Measurements from ENCODE around the gene POLR3E. TPM values are rescaled to one million over a fixed set of nuclear protein-coding genes. Genes with fewer than 3 reads are reported as not detected.

The POLR3E gene
- total RNA-seq, 1 donor from 2014 or later, result 32.5 TPM

DNA sequence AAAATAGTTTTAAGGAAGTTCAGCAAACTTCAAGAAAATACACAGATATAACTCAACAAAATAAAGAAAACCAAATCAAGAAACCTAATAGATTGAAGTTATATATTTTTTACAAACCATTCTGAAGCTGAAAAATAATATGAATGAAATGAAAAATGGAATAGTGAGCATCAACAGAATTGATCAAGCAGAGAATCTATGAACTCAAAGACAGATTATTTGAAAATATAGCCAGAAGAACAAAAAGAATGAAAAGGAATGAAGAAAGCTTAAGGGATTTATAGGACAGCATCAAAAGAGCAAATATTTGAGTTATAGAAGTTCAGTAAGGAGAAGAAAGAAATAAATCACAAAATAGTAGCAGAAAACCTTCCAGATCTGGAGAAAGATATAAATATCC lies 39.4 kb downstream of the POLR3E start:
- Mint-ChIP-seq H3K4me3 (ENCODE audit: unreplicated experiment) (no peak overlapping the region), H3K9me3 (ENCODE audit: unreplicated experiment) (peaks cover 23% of the 10 kb centered on the region), H3K27ac (ENCODE audit: unreplicated experiment) (no peak overlapping the region), H3K4me1 (ENCODE audit: low read depth, unreplicated experiment) (peaks cover 3% of the 10 kb centered on the region), H3K36me3 (ENCODE audit: low read depth, unreplicated experiment) (peaks cover 55% of the 10 kb centered on the region), H3K27me3 (ENCODE audit: low read depth, unreplicated experiment) (no peaks in the 10 kb centered on the region)
- Histone ChIP-seq H2AFZ (ENCODE audit: low read depth, low read length) (no peak overlapping the region), H3K27me3 (ENCODE audit: insufficient read depth, low read length) (no peaks in the 10 kb centered on the region), H3K79me2 (ENCODE audit: insufficient read depth, low read length) (peaks cover 18% of the 10 kb centered on the region), H3K36me3 (ENCODE audit: insufficient read depth, low read length) (peaks cover 48% of the 10 kb centered on the region), H3K9ac (ENCODE audit: low read length) (no peak overlapping the region), H3K4me2 (ENCODE audit: low read length) (no peak overlapping the region), H3K4me1 (ENCODE audit: insufficient read depth, low read length) (no peaks in the 10 kb centered on the region), H4K20me1 (ENCODE audit: insufficient read depth, low read length) (peaks cover 39% of the 10 kb centered on the region), H3K4me3 (ENCODE audit: insufficient read depth, low read depth, low read length) (no peak overlapping the region), H3K27ac (ENCODE audit: low read depth, low read length) (no peak overlapping the region), H3K9me3 (ENCODE audit: insufficient read depth, low read depth, low read length) (no peaks in the 10 kb centered on the region)
- FAIRE-seq (no peak), DNase-seq (ENCODE audit: low read depth) (no peak)
- no peak for TF ChIP-seq EZH2 (IDR thresholded peaks at IDR 0.05; ENCODE audit: insufficient read depth, low read length)
- TF ChIP-seq, protein P1, sequence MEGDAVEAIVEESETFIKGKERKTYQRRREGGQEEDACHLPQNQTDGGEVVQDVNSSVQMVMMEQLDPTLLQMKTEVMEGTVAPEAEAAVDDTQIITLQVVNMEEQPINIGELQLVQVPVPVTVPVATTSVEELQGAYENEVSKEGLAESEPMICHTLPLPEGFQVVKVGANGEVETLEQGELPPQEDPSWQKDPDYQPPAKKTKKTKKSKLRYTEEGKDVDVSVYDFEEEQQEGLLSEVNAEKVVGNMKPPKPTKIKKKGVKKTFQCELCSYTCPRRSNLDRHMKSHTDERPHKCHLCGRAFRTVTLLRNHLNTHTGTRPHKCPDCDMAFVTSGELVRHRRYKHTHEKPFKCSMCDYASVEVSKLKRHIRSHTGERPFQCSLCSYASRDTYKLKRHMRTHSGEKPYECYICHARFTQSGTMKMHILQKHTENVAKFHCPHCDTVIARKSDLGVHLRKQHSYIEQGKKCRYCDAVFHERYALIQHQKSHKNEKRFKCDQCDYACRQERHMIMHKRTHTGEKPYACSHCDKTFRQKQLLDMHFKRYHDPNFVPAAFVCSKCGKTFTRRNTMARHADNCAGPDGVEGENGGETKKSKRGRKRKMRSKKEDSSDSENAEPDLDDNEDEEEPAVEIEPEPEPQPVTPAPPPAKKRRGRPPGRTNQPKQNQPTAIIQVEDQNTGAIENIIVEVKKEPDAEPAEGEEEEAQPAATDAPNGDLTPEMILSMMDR (IDR thresholded peaks at IDR 0.05; ENCODE audit: insufficient read depth, low read depth, low read length), result no peak

GRCh38 chr16:22337045-22337444 lies 39.8 kb downstream of the POLR3E start:
- H3K9me3 Mint-ChIP-seq (ENCODE audit: unreplicated experiment), result peaks cover 23% of the 10 kb centered on the region
- no peaks in the 10 kb centered on the region for H3K27me3 Mint-ChIP-seq (ENCODE audit: low read depth, unreplicated experiment)
- Histone ChIP-seq H4K20me1 (ENCODE audit: insufficient read depth, low read length) (peaks cover 34% of the 10 kb centered on the region), H2AFZ (ENCODE audit: low read depth, low read length) (no peak overlapping the region), H3K27ac (ENCODE audit: low read depth, low read length) (no peak overlapping the region), H3K36me3 (ENCODE audit: insufficient read depth, low read length) (peaks cover 45% of the 10 kb centered on the region), H3K27me3 (ENCODE audit: insufficient read depth, low read length) (no peaks in the 10 kb centered on the region), H3K4me2 (ENCODE audit: low read length) (no peak overlapping the region), H3K4me3 (ENCODE audit: insufficient read depth, low read depth, low read length) (no peak overlapping the region), H3K4me1 (ENCODE audit: insufficient read depth, low read length) (no peaks in the 10 kb centered on the region), H3K9me3 (ENCODE audit: insufficient read depth, low read depth, low read length) (no peaks in the 10 kb centered on the region), H3K79me2 (ENCODE audit: insufficient read depth, low read length) (peaks cover 18% of the 10 kb centered on the region), H3K9ac (ENCODE audit: low read length) (no peak overlapping the region)
- no peak overlapping the region for H3K4me3 Mint-ChIP-seq (ENCODE audit: unreplicated experiment)
- peaks cover 53% of the 10 kb centered on the region for H3K36me3 Mint-ChIP-seq (ENCODE audit: low read depth, unreplicated experiment)
- no peak overlapping the region for H3K27ac Mint-ChIP-seq (ENCODE audit: unreplicated experiment)
- peaks cover 3% of the 10 kb centered on the region for H3K4me1 Mint-ChIP-seq (ENCODE audit: low read depth, unreplicated experiment)
- FAIRE-seq (no peak), DNase-seq (ENCODE audit: low read depth) (no peak)
- TF ChIP-seq, protein P1 (IDR thresholded peaks at IDR 0.05; ENCODE audit: insufficient read depth, low read depth, low read length), result no peak
- TF ChIP-seq EZH2 (IDR thresholded peaks at IDR 0.05; ENCODE audit: insufficient read depth, low read length), result no peak

DNA sequence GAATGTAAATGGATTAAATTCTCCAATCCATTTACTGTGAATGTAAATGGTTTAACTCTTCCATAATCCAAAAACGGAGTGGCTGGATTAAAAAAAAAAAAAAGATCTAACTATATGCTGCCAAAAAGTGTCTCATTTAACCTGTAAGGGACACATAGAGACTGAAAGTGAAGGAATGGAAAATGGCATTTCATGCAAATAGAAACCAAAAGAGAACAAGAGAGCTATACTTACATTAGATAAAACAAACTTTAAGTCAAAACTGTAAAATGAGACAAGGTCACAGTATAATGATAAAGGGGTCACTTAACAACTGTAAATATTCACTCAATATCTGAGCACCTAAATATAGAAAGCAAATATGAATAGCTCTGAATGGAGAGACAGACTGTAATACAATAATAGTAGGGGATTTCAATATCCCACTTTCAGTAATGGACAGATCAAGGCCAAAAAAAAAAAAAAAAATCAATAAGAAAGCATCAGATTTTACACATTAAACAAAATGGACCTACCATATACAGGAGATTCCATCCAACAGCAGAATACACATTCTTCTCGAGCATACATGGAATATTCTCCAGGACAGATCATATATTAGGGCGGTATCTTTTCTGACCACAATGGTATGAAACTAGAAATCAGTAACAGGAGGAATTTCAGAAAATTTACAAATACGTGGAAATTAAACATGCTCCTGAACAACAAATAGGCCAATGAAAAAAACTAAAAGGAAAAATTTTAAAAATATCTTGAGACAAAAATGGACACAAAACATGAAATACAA lies 40.8 kb downstream of the POLR3E start:
- Histone ChIP-seq H3K36me3 (ENCODE audit: insufficient read depth, low read length) (peaks cover 40% of the 10 kb centered on the region), H3K27ac (ENCODE audit: low read depth, low read length) (no peak overlapping the region), H2AFZ (ENCODE audit: low read depth, low read length) (no peak overlapping the region), H3K4me3 (ENCODE audit: insufficient read depth, low read depth, low read length) (no peak overlapping the region), H3K4me2 (ENCODE audit: low read length) (no peak overlapping the region), H3K79me2 (ENCODE audit: insufficient read depth, low read length) (peaks cover 18% of the 10 kb centered on the region), H3K9ac (ENCODE audit: low read length) (no peak overlapping the region), H4K20me1 (ENCODE audit: insufficient read depth, low read length) (peaks cover 30% of the 10 kb centered on the region), H3K9me3 (ENCODE audit: insufficient read depth, low read depth, low read length) (no peaks in the 10 kb centered on the region), H3K27me3 (ENCODE audit: insufficient read depth, low read length) (no peaks in the 10 kb centered on the region), H3K4me1 (ENCODE audit: insufficient read depth, low read length) (no peaks in the 10 kb centered on the region)
- H3K4me3 Mint-ChIP-seq (ENCODE audit: unreplicated experiment), result no peak overlapping the region
- H3K36me3 Mint-ChIP-seq (ENCODE audit: low read depth, unreplicated experiment), result peaks cover 54% of the 10 kb centered on the region
- peaks cover 23% of the 10 kb centered on the region for H3K9me3 Mint-ChIP-seq (ENCODE audit: unreplicated experiment)
- DNase-seq (ENCODE audit: low read depth) (no peak), FAIRE-seq (no peak)
- TF ChIP-seq EZH2 (IDR thresholded peaks at IDR 0.05; ENCODE audit: insufficient read depth, low read length), result no peak
- TF ChIP-seq, protein P1 (IDR thresholded peaks at IDR 0.05; ENCODE audit: insufficient read depth, low read depth, low read length), result no peak
- no peaks in the 10 kb centered on the region for H3K27me3 Mint-ChIP-seq (ENCODE audit: low read depth, unreplicated experiment)
- peak overlapping the region; percentile 75 for H3K27ac Mint-ChIP-seq (ENCODE audit: unreplicated experiment)
- peaks cover 3% of the 10 kb centered on the region for H3K4me1 Mint-ChIP-seq (ENCODE audit: low read depth, unreplicated experiment)

All from astrocyte (in vitro differentiated cells and primary cell).